MM.1S (cell line): ENCODE results near the gene TAS2R60.

Experiments
- EZH2 ChIP-seq: fragments of 300-600 bp; sonication (generic); optimal IDR thresholded peaks from 2 replicates; pipeline ENCODE3; 2017; ENCODE audit warnings: low read depth, mild to moderate bottlenecking, antibody characterized with exemption, low read length, mixed read lengths
- EZH2phosphoT487 ChIP-seq: fragments of 300-600 bp; sonication (generic); IDR thresholded peaks from 2 replicates; pipeline ENCODE4 v1.6.1; 2018; ENCODE audit warnings: antibody characterized with exemption, low read length
- TF ChIP-seq, protein P1 (sequence below): fragments of 300-600 bp; sonication (generic); IDR thresholded peaks from 2 replicates; pipeline ENCODE4 v1.5.1; 2016; ENCODE audit warnings: antibody characterized with exemption, low read length, mixed read lengths

DNA sequence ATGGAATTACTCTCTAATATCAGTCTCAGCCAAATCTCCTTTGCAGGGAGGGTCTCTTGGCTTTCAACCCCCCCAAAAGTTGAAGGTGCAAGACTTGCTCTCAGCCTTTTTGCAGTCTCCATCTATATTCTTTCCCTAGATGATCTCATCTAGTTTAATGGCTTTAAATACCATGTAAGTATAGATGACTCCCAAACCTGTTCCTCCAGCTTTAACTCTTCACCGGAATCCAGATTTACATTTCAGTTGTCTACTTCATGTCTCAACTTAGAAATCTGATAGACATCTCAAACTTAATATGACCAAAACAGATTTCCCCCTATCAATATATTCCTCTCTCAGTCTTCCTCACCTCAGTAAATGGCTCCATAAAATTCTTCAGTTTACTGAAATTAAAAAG lies 24.5 kb downstream of the TAS2R60 start:
- TF ChIP-seq, protein P1, sequence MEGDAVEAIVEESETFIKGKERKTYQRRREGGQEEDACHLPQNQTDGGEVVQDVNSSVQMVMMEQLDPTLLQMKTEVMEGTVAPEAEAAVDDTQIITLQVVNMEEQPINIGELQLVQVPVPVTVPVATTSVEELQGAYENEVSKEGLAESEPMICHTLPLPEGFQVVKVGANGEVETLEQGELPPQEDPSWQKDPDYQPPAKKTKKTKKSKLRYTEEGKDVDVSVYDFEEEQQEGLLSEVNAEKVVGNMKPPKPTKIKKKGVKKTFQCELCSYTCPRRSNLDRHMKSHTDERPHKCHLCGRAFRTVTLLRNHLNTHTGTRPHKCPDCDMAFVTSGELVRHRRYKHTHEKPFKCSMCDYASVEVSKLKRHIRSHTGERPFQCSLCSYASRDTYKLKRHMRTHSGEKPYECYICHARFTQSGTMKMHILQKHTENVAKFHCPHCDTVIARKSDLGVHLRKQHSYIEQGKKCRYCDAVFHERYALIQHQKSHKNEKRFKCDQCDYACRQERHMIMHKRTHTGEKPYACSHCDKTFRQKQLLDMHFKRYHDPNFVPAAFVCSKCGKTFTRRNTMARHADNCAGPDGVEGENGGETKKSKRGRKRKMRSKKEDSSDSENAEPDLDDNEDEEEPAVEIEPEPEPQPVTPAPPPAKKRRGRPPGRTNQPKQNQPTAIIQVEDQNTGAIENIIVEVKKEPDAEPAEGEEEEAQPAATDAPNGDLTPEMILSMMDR, result no peak
- TF ChIP-seq EZH2, result no peak
- TF ChIP-seq EZH2phosphoT487, result no peak
